Endodermal cell (in vitro differentiated cells): ENCODE data around the gene ANKRD2. TPM values are rescaled to one million over a fixed set of nuclear protein-coding genes. Genes with fewer than 3 reads are reported as not detected.

Source experiments
- DNase-seq: peaks from one replicate; pipeline ENCODE4 v3.0.0-alpha.2; 2017
- H3K27ac ChIP-seq: 2 replicates; pipeline ENCODE4 v1.5.1; 2013; ENCODE audit warnings: mild to moderate bottlenecking, low read depth, low read length, moderate library complexity
- H3K27me3 ChIP-seq: 2 replicates; pipeline ENCODE4 v1.6.1; 2013; ENCODE audit warnings: mild to moderate bottlenecking, low read length, moderate library complexity; ENCODE audit not compliant: insufficient read depth, control insufficient read depth, poor library complexity, severe bottlenecking
- H3K36me3 ChIP-seq: 2 replicates; pipeline ENCODE4 v1.7.0; 2013; ENCODE audit warnings: mild to moderate bottlenecking, low read length, moderate library complexity; ENCODE audit not compliant: control insufficient read depth, insufficient read depth
- H3K4me1 ChIP-seq: one replicate; pipeline ENCODE4 v1.7.0; 2013; ENCODE audit warnings: low read length; ENCODE audit not compliant: control insufficient read depth, insufficient read depth
- H3K4me3 ChIP-seq: 2 replicates; pipeline ENCODE4 v1.5.1; 2013; ENCODE audit warnings: mild to moderate bottlenecking, low read length, moderate library complexity
- H3K9ac ChIP-seq: 2 replicates; pipeline ENCODE4 v1.6.1; 2013; ENCODE audit warnings: mild to moderate bottlenecking, low read length, moderate library complexity; ENCODE audit not compliant: poor library complexity, severe bottlenecking; ENCODE audit errors: extremely low read depth
- H3K9me3 ChIP-seq: 2 replicates; pipeline ENCODE4 v1.6.1; 2013; ENCODE audit warnings: mild to moderate bottlenecking, low read length, moderate library complexity; ENCODE audit not compliant: control insufficient read depth
- H3K27ac Mint-ChIP-seq: 2 replicates; pipeline ENCODE4 v1.8.0; 2020; ENCODE audit warnings: mixed read lengths
- H3K27me3 Mint-ChIP-seq: 2 replicates; pipeline ENCODE4 v1.8.0; 2021; ENCODE audit warnings: mild to moderate bottlenecking, mixed read lengths; ENCODE audit not compliant: insufficient read depth
- H3K36me3 Mint-ChIP-seq: 2 replicates; pipeline ENCODE4 v1.8.0; 2020; ENCODE audit warnings: low read depth, mixed read lengths
- H3K4me1 Mint-ChIP-seq: 2 replicates; pipeline ENCODE4 v1.8.0; 2020; ENCODE audit warnings: mixed read lengths
- H3K4me3 Mint-ChIP-seq: 2 replicates; pipeline ENCODE4 v1.8.0; 2020; ENCODE audit warnings: mild to moderate bottlenecking, moderate library complexity, mixed read lengths
- H3K9me3 Mint-ChIP-seq: 2 replicates; pipeline ENCODE4 v1.8.0; 2020; ENCODE audit warnings: mild to moderate bottlenecking, mixed read lengths
- CTCF ChIP-seq: fragments of 200-600 bp; sonication (generic); conservative IDR thresholded peaks from 2 replicates; pipeline ENCODE4 v1.5.0; 2021; ENCODE audit warnings: antibody characterized with exemption, mild to moderate bottlenecking
- WGBS, 2 experiments: methylation state at CpG; one replicate each; pipeline versions ENCODE4 v1.1.5 to v1.1.7; 2013; ENCODE audit warnings: missing lambda C conversion rate in 2 of 2, mixed read lengths in 1 of 2; ENCODE audit not compliant: insufficient coverage in 1 of 2, insufficient read length in 1 of 2; 5-methylcytosine and 5-hydroxymethylcytosine counted together
- total RNA-seq, 2 donors: library from RNA; stranded (reverse); fragmentation: NEBNext Ultra II Directional in 1 of 2; extraction: Animal tissue kit (Norgen Biotek cat#: 25700) in 1 of 2; gene quantifications; 2 replicates in 1 of 2; 3 replicates in 1 of 2; pipeline ENCODE4 v1.2.1, GENCODE V29; 2021

Gene ANKRD2
- total RNA-seq, 2 donors from 2014 or later = not detected

- peak; percentile 98 for DNase-seq
- no peaks in the 10 kb centered on the region for H3K4me1 ChIP-seq
- Mint-ChIP-seq H3K36me3 (no peaks in the 10 kb centered on the region), H3K9me3 (no peaks in the 10 kb centered on the region), H3K27ac (peak within 1 kb of the TSS; percentile 97), H3K4me1 (peaks cover 5% of the 10 kb centered on the region), H3K4me3 (peak within 1 kb of the TSS; percentile 97), H3K27me3 (no peaks in the 10 kb centered on the region)
- H3K4me3 ChIP-seq = peak within 1 kb of the TSS; percentile 93
- 7 to 35% methylated on average over 17 to 62 of the region's 62 CpGs for WGBS, 2 experiments
- H3K36me3 ChIP-seq = no peaks in the 10 kb centered on the region
- TF ChIP-seq CTCF = no peak
- peak within 1 kb of the TSS; percentile 31 for H3K9ac ChIP-seq
- H3K27me3 ChIP-seq = no peaks in the 10 kb centered on the region
- no peaks in the 10 kb centered on the region for H3K9me3 ChIP-seq
- H3K27ac ChIP-seq = peak within 1 kb of the TSS; percentile 54
Measured at GRCh38 chr10:97632949-97633884, 60.6 kb downstream of the ANKRD2 start, which contains the start of gene MORN4. MORN4 (minus strand) TSS chr10:97633500; CDS start chr10:97619653, 13,847 bp downstream.

Other genes starting within 250 kb of the ANKRD2 start
- 10 to 100 TPM; 31.0 to 35.2 TPM for gene FRAT2, start 238.1 kb upstream of the ANKRD2 start, total RNA-seq
- 10 to 100 TPM; 33.0 to 34.7 TPM for gene RRP12, start 171.4 kb upstream of the ANKRD2 start, total RNA-seq
- 100 to 1,000 TPM; 490 to 499 TPM for gene PGAM1, start 146.6 kb upstream of the ANKRD2 start, total RNA-seq
- 10 to 100 TPM; 48.9 to 55.6 TPM for gene EXOSC1, start 126.8 kb upstream of the ANKRD2 start, total RNA-seq
- 10 to 100 TPM; 44.5 to 53.6 TPM for gene ZDHHC16, start 126.6 kb upstream of the ANKRD2 start, total RNA-seq
- gene MMS19, start 74.4 kb upstream of the ANKRD2 start, total RNA-seq = 10 to 100 TPM; 84.2 to 98.8 TPM
- 10 to 100 TPM; 19.1 to 19.3 TPM for gene UBTD1, start 73.9 kb upstream of the ANKRD2 start, total RNA-seq
- gene HOGA1, start 11.6 kb downstream of the ANKRD2 start, total RNA-seq = 1 to 10 TPM in 1 of 2 donors, under 1 TPM in 1; 0.15 to 1.7 TPM
- not detected for gene C10orf62, start 16.9 kb downstream of the ANKRD2 start, total RNA-seq
- 10 to 100 TPM; 19.0 to 21.3 TPM for gene MORN4, start 60.7 kb downstream of the ANKRD2 start, total RNA-seq
- 10 to 100 TPM; 14.5 to 18.1 TPM for gene PI4K2A, start 67.9 kb downstream of the ANKRD2 start, total RNA-seq
- gene AVPI1, start 114.5 kb downstream of the ANKRD2 start, total RNA-seq = 1 to 10 TPM; 3.9 to 4.3 TPM
- gene MARVELD1, start 141.0 kb downstream of the ANKRD2 start, total RNA-seq = 10 to 100 TPM; 44.3 to 47.9 TPM
- 10 to 100 TPM; 33.5 to 36.3 TPM for gene ZFYVE27, start 164.3 kb downstream of the ANKRD2 start, total RNA-seq
- 1 to 10 TPM; 1.8 to 2.3 TPM for gene SFRP5, start 199.2 kb downstream of the ANKRD2 start, total RNA-seq